ENCODE measurements around the gene RPL28.
"Not testable (repeated sequence)": the region's sequence is repeated elsewhere in the genome, so short reads cannot be mapped to it uniquely, and the experiment has no call there.

RPL28 gene

GRCh38 chr19:55398200-55398925 lies 12.6 kb downstream of the RPL28 start:
- DNase-seq, result no peak

GRCh38 chr19:55400281-55401087 lies 14.8 kb downstream of the RPL28 start:
- DNase-seq, result no peak

- not testable (repeated sequence) for DNase-seq
Measured at GRCh38 chr19:55401390-55401789, 15.7 kb downstream of the RPL28 start.

GRCh38 chr19:55402509-55402908 lies 16.8 kb downstream of the RPL28 start:
- no peak for DNase-seq

- no peak for DNase-seq
Measured at GRCh38 chr19:55405638-55406037, 19.9 kb downstream of the RPL28 start.

- DNase-seq, result no peak
Measured at GRCh38 chr19:55406091-55406825, 20.5 kb downstream of the RPL28 start.

GRCh38 chr19:55406826-55407549 lies 21.3 kb downstream of the RPL28 start:
- peak; percentile 40 for DNase-seq

GRCh38 chr19:55407550-55407799 lies 21.7 kb downstream of the RPL28 start, which contains the start of gene UBE2S:
Gene UBE2S (minus strand): TSS chr19:55407788. CDS start chr19:55407589, 199 bp downstream.
- DNase-seq, result not testable (repeated sequence)

- DNase-seq, result peak; percentile 97
Measured at GRCh38 chr19:55407800-55408532, 22.2 kb downstream of the RPL28 start.

- no peak for DNase-seq
Measured at GRCh38 chr19:55408533-55408872, 22.8 kb downstream of the RPL28 start.

GRCh38 chr19:55409179-55409578 lies 23.4 kb downstream of the RPL28 start:
- DNase-seq, result not testable (repeated sequence)

- no peak for DNase-seq
Measured at GRCh38 chr19:55410168-55410567, 24.4 kb downstream of the RPL28 start.

GRCh38 chr19:55418185-55418584 lies 32.5 kb downstream of the RPL28 start:
- DNase-seq, result peak; percentile 44

GRCh38 chr19:55419103-55419502 lies 33.4 kb downstream of the RPL28 start:
- no peak for DNase-seq

- DNase-seq, result no peak
Measured at GRCh38 chr19:55419624-55420236, 34.0 kb downstream of the RPL28 start.

- not testable (repeated sequence) for DNase-seq
Measured at GRCh38 chr19:55421281-55421680, 35.5 kb downstream of the RPL28 start.

GRCh38 chr19:55423225-55424005 lies 37.7 kb downstream of the RPL28 start:
- DNase-seq, result no peak

- DNase-seq, result no peak
Measured at GRCh38 chr19:55424518-55424917, 38.8 kb downstream of the RPL28 start.

GRCh38 chr19:55426042-55426441 lies 40.3 kb downstream of the RPL28 start:
- DNase-seq, result no peak

- no peak for DNase-seq
Measured at GRCh38 chr19:55431183-55431582, 45.5 kb downstream of the RPL28 start.

Data from activated naive CD4-positive, alpha-beta T cell treated with anti-CD3 and anti-CD28 coated beads, Interleukin-2, amount 50 U/mL, for 16 hours (primary cell).